GM12891 (cell line): ENCODE results near the gene SSH2.

Experiments used
- PAX5 ChIP-seq: IDR thresholded peaks from 2 replicates; pipeline ENCODE4 v1.6.1; 2011; ENCODE audit warnings: low read length, moderate library complexity, mild to moderate bottlenecking; ENCODE audit not compliant: insufficient read depth, severe bottlenecking
- POLR2A ChIP-seq: IDR thresholded peaks from 2 replicates; pipeline ENCODE4 v1.6.1; 2011; ENCODE audit warnings: low read depth, low read length, control low read depth
- POLR2AphosphoS5 ChIP-seq: IDR thresholded peaks from 2 replicates; pipeline ENCODE4 v1.6.1; 2011; ENCODE audit warnings: low read depth, low read length, control low read depth
- POU2F2 ChIP-seq: IDR thresholded peaks from 2 replicates; pipeline ENCODE4 v1.6.1; 2011; ENCODE audit warnings: low read depth, mild to moderate bottlenecking, control low read depth, low read length, moderate library complexity
- SPI1 ChIP-seq: IDR thresholded peaks from 2 replicates; pipeline ENCODE4 v1.6.1; 2011; ENCODE audit warnings: low read depth, low read length, control low read depth
- TAF1 ChIP-seq: IDR thresholded peaks from 2 replicates; pipeline ENCODE4 v1.6.1; 2011; ENCODE audit warnings: low read depth, low read length, control low read depth

DNA sequence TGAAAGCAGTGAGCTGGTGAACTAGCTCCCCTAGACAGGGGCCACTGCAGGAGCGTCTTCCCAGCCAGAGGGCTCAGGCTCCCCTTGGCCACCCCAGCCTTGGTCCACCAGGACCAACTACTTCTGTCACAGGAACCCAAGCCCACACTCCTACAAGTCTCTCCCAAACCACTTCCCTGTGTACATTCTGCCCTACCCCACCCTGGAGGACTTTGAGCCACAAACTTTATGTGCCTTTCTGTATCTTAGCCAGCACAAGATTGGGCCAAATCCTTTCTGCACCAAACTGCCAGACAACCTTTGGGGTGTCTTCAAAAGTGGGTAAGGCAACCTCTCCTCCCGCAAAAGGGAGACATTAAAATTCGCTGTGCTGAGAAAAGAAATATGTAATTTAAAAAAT lies 43.0 kb upstream of the SSH2 start:
- no peak for TF ChIP-seq POLR2A
- no peak for TF ChIP-seq POLR2AphosphoS5
- TF ChIP-seq POU2F2, result no peak
- TF ChIP-seq SPI1, result no peak
- TF ChIP-seq TAF1, result no peak
- no peak for TF ChIP-seq PAX5
